ENCODE results near the gene PITPNM3.

DNA sequence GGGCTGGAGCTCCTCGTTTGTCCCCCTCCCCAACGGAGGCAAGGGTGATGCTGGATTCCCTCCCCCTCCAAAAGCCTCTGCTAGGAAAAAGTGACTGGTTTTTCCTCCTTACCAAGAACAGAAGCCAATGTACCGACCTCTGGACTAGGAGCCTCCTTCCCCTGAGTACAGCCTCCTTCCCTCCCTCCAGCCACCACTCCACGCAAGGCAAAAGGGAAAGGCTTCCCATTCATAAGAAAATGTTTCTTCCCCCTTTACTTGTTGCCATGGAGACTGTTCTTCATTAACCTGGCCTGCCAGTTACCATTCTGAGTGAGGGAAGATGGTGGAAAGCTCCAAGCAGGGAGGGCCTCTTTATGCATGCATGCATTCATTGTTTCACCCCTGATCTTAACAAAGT is 116.4 kb downstream of the PITPNM3 start:
- TF ChIP-seq POLR2A (IDR thresholded peaks at IDR 0.05; ENCODE audit: low read depth, low read length) (no peak), POLR2AphosphoS5 (IDR thresholded peaks at IDR 0.05; ENCODE audit: low read depth, low read length) (no peak)

Measured in GM12892 (cell line).